Measurements from ENCODE around the gene RAB11FIP4.

Gene RAB11FIP4

DNA sequence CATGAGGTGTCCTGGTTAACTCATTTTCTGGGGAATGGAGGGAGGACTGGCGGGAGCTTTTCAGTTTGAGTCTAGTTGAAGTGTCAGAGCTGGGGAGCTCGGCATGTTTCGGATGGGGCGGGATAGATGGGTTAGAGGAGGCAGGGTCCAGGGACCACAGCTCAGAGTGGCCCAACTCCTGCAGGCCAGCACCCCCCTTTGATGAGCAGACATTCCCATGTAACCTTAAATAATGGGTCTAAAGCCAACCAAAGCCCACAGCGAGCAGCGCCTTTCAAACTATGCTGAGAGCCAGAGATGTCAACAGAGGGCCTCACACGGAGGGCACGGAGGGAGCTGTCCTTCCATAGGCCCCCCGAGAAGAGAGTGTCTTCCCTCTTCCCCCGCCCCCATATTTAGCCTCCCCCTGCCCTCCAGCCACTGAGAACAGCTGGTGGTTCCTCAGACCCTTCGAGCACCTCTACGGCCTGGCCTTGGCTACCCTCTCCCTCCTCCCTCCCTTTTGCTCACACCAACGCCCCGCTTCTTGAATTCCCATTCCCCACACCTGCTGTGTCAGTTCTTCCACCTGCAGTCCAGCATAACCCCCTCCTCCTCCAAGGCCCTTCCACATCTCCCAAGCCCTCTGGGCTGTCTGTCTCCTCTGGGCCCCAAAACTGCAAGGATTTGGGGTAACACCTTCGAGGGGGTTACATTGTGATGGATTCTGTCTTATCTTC lies 21.8 kb downstream of the RAB11FIP4 start:
- Histone ChIP-seq H3K4me1 (ENCODE audit: insufficient read depth, low read length, poor library complexity, severe bottlenecking) (no peaks in the 10 kb centered on the region), H3K4me2 (ENCODE audit: low read depth, low read length, poor library complexity, severe bottlenecking) (no peak overlapping the region), H3K79me2 (ENCODE audit: insufficient read depth, low read length) (no peaks in the 10 kb centered on the region), H4K20me1 (ENCODE audit: insufficient read depth, low read length, poor library complexity, severe bottlenecking) (no peaks in the 10 kb centered on the region), H3K36me3 (ENCODE audit: insufficient read depth, low read length) (no peaks in the 10 kb centered on the region), H3F3A (ENCODE audit: low read depth) (no peaks in the 10 kb centered on the region), H3K9me2 (replicated peaks; ENCODE audit: low read depth, low read length) (no peaks in the 10 kb centered on the region), H2AFZ (ENCODE audit: low read length) (no peak overlapping the region), H3K27me3 (ENCODE audit: insufficient read depth, low read length, poor library complexity, severe bottlenecking) (no peaks in the 10 kb centered on the region), H3K4me3 (ENCODE audit: low read length, poor library complexity, severe bottlenecking) (no peak overlapping the region), H3K9ac (ENCODE audit: low read depth, low read length, poor library complexity, severe bottlenecking) (no peak overlapping the region), H3K9me3 (ENCODE audit: insufficient read depth, low read depth, low read length) (no peaks in the 10 kb centered on the region)
- no peak for TF ChIP-seq EZH2phosphoT487 (IDR thresholded peaks at IDR 0.05; ENCODE audit: borderline replicate concordance)
- TF ChIP-seq, protein P1, sequence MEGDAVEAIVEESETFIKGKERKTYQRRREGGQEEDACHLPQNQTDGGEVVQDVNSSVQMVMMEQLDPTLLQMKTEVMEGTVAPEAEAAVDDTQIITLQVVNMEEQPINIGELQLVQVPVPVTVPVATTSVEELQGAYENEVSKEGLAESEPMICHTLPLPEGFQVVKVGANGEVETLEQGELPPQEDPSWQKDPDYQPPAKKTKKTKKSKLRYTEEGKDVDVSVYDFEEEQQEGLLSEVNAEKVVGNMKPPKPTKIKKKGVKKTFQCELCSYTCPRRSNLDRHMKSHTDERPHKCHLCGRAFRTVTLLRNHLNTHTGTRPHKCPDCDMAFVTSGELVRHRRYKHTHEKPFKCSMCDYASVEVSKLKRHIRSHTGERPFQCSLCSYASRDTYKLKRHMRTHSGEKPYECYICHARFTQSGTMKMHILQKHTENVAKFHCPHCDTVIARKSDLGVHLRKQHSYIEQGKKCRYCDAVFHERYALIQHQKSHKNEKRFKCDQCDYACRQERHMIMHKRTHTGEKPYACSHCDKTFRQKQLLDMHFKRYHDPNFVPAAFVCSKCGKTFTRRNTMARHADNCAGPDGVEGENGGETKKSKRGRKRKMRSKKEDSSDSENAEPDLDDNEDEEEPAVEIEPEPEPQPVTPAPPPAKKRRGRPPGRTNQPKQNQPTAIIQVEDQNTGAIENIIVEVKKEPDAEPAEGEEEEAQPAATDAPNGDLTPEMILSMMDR (conservative IDR thresholded peaks at IDR 0.05; ENCODE audit: low read length), result no peak

DNA sequence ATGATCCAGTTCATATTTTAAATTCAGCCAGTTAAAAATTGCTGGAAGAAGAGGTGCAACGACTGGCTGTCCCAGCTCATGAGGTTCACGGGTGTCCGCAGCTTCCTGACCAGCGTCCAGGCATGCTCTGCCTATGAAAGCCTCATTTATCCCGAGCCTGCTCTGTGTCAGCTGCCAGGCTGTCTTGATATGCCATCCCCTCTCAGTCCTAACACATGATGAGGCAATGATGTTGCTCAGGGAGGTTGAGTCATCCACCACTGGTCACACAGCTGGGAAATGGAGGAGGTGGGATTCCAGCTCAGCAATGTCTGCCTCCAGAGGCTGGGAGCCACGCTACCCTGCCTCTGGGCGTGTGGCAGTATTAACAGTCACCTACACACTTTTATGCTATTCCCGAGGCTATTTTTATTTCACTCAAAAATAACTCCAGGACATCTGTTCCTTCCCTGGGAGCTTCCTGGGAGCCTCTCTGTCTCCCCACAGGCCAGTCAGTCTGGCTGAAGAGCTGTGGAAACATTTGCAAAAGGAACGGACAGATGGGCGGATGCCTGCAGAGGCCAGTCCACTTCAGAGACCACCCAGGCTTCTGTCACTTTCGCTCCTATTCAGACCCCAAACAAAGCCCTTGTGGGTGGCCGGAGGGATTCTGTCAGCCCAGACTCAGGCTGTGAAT lies 22.5 kb downstream of the RAB11FIP4 start:
- no peaks in the 10 kb centered on the region for H3K4me1 ChIP-seq (ENCODE audit: insufficient read depth, low read length, poor library complexity, severe bottlenecking)
- no peaks in the 10 kb centered on the region for H3K27me3 ChIP-seq (ENCODE audit: insufficient read depth, low read length, poor library complexity, severe bottlenecking)
- no peaks in the 10 kb centered on the region for H3K9me3 ChIP-seq (ENCODE audit: insufficient read depth, low read depth, low read length)
- no peak overlapping the region for H3K4me2 ChIP-seq (ENCODE audit: low read depth, low read length, poor library complexity, severe bottlenecking)
- TF ChIP-seq, protein P1 (conservative IDR thresholded peaks at IDR 0.05; ENCODE audit: low read length), result no peak
- no peak for TF ChIP-seq EZH2phosphoT487 (IDR thresholded peaks at IDR 0.05; ENCODE audit: borderline replicate concordance)
- H2AFZ ChIP-seq (ENCODE audit: low read length), result no peak overlapping the region
- no peaks in the 10 kb centered on the region for H3K36me3 ChIP-seq (ENCODE audit: insufficient read depth, low read length)
- no peaks in the 10 kb centered on the region for H3F3A ChIP-seq (ENCODE audit: low read depth)
- H3K9ac ChIP-seq (ENCODE audit: low read depth, low read length, poor library complexity, severe bottlenecking), result no peak overlapping the region
- no peaks in the 10 kb centered on the region for H3K9me2 ChIP-seq (replicated peaks; ENCODE audit: low read depth, low read length)
- no peaks in the 10 kb centered on the region for H4K20me1 ChIP-seq (ENCODE audit: insufficient read depth, low read length, poor library complexity, severe bottlenecking)
- no peaks in the 10 kb centered on the region for H3K79me2 ChIP-seq (ENCODE audit: insufficient read depth, low read length)
- no peak overlapping the region for H3K4me3 ChIP-seq (ENCODE audit: low read length, poor library complexity, severe bottlenecking)

DNA sequence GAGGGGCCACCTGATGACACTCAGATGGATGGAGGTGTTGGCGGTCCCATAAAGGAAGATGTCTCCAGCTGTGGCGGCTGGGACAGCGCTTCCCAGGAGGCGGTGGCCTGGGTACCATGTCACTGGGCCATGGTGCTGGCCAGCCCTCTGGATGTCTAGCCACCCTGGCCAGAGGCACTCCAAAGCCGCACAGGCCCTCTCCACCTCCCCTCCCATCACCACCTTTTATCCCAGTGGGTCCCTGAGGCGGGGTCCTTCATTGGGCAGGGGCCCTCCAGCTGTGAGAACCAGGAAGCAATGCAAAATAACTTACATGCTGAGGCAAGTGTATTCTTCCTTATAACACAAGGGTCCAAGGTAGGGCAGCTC lies 23.1 kb downstream of the RAB11FIP4 start:
- TF ChIP-seq EZH2phosphoT487 (IDR thresholded peaks at IDR 0.05; ENCODE audit: borderline replicate concordance), result no peak
- TF ChIP-seq, protein P1 (conservative IDR thresholded peaks at IDR 0.05; ENCODE audit: low read length), result no peak
- H3K9me2 ChIP-seq (replicated peaks; ENCODE audit: low read depth, low read length), result no peaks in the 10 kb centered on the region
- no peak overlapping the region for H3K4me3 ChIP-seq (ENCODE audit: low read length, poor library complexity, severe bottlenecking)
- H3K9me3 ChIP-seq (ENCODE audit: insufficient read depth, low read depth, low read length), result no peaks in the 10 kb centered on the region
- no peaks in the 10 kb centered on the region for H3K36me3 ChIP-seq (ENCODE audit: insufficient read depth, low read length)
- H3K4me1 ChIP-seq (ENCODE audit: insufficient read depth, low read length, poor library complexity, severe bottlenecking), result no peaks in the 10 kb centered on the region
- no peaks in the 10 kb centered on the region for H4K20me1 ChIP-seq (ENCODE audit: insufficient read depth, low read length, poor library complexity, severe bottlenecking)
- no peak overlapping the region for H2AFZ ChIP-seq (ENCODE audit: low read length)
- no peak overlapping the region for H3K4me2 ChIP-seq (ENCODE audit: low read depth, low read length, poor library complexity, severe bottlenecking)
- no peaks in the 10 kb centered on the region for H3K27me3 ChIP-seq (ENCODE audit: insufficient read depth, low read length, poor library complexity, severe bottlenecking)
- no peaks in the 10 kb centered on the region for H3K79me2 ChIP-seq (ENCODE audit: insufficient read depth, low read length)
- no peak overlapping the region for H3K9ac ChIP-seq (ENCODE audit: low read depth, low read length, poor library complexity, severe bottlenecking)
- no peaks in the 10 kb centered on the region for H3F3A ChIP-seq (ENCODE audit: low read depth)
